Uterus (tissue), 2 donors: Measurements from ENCODE around the gene TDRKH.

Experiments
- CTCF ChIP-seq, 4 experiments: fragments of 200-600 bp in 2 of 4; fragments of 450-650 bp in 2 of 4; sonication (generic) in 2 of 4; IDR thresholded peaks; one replicate each; pipeline ENCODE4 v1.5.1; 2016 to 2019; ENCODE audit warnings: antibody characterized with exemption in 4 of 4, mild to moderate bottlenecking in 2 of 4, moderate library complexity in 1 of 4
- POLR2A ChIP-seq, 2 donors: fragments of 450-650 bp; IDR thresholded peaks; one replicate each; pipeline ENCODE4 v1.6.1; 2016; ENCODE audit warnings: antibody characterized with exemption in 2 of 2, mild to moderate bottlenecking in 1 of 2, moderate library complexity in 1 of 2

GRCh38 chr1:151805066-151805820 is 14.9 kb upstream of the TDRKH start, which contains the start of gene LINGO4:
- TF ChIP-seq CTCF (IDR thresholded peaks at IDR 0.05) (no peak), POLR2A (IDR thresholded peaks at IDR 0.05) (no peak)
